Measurements from ENCODE around the gene NUBPL. TPM values are rescaled to one million over a fixed set of nuclear protein-coding genes. Genes with fewer than 3 reads are reported as not detected.
A peak's percentile ranks its signal among the peaks of the same experiment; 100 is the strongest.

Gene NUBPL
- total RNA-seq, 2 donors from 2014 or later, result 6.7 to 13.1 TPM

DNA sequence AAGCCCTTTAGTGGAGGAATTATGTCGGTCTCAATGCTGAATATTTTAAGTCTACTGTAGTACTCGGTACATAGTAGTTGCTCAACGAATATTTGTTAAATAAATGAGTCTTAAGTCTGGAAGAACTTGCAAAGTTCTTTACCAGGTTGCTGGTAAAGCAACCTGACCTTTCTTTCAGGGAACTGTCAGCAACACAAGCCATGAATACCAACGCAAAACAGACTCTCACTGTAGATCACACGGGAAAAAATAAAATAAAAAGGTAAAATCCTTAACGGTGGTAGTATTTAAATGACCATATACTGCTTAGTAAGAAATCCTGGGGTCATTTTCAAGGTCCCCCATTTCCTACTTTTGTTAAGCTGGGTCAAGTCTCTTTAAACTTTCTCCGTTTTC, 447 bp upstream of the NUBPL start:
- H3K4me3 Mint-ChIP-seq, result peak overlapping the region; percentile 94
- peak overlapping the region; percentile 99 for H3K27ac Mint-ChIP-seq
- peaks cover 8% of the 10 kb centered on the region for H3K27me3 Mint-ChIP-seq
- H3K36me3 Mint-ChIP-seq (ENCODE audit: low read depth), result peaks cover 6% of the 10 kb centered on the region
- ATAC-seq (replicated peaks), result peak; percentile 3
- H3K9me3 Mint-ChIP-seq, result no peaks in the 10 kb centered on the region
- H3K4me1 Mint-ChIP-seq, result peaks cover 18% of the 10 kb centered on the region

DNA sequence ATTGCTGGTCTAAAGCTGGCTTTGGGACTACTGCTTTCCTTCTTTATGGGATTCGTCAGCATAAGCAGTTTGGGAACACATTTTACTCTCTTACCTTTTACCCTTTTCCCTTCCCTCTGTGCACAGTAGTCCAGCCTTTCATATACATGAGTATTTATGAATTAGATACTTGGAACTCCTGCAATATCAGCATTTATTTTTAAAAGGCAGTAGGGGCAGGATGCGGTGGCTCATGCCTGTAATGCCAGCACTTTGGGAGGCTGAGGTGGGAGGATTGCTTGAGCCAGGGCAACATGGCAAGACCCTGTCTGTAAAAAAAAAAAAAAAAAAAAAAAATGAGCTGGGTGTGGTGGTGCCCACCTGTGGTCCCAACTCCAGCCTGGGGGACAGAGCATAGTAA, 3.0 kb downstream of the NUBPL start:
- peaks cover 27% of the 10 kb centered on the region for H3K36me3 Mint-ChIP-seq (ENCODE audit: low read depth)
- peaks cover under 1% of the 10 kb centered on the region for H3K27me3 Mint-ChIP-seq
- peaks cover 18% of the 10 kb centered on the region for H3K4me1 Mint-ChIP-seq
- H3K4me3 Mint-ChIP-seq, result no peak overlapping the region
- ATAC-seq (replicated peaks), result no peak
- H3K27ac Mint-ChIP-seq, result no peak overlapping the region
- no peaks in the 10 kb centered on the region for H3K9me3 Mint-ChIP-seq

- Mint-ChIP-seq H3K27ac (no peak overlapping the region), H3K4me3 (no peak overlapping the region), H3K4me1 (peaks cover 7% of the 10 kb centered on the region), H3K27me3 (no peaks in the 10 kb centered on the region), H3K36me3 (ENCODE audit: low read depth) (peaks cover 21% of the 10 kb centered on the region), H3K9me3 (no peaks in the 10 kb centered on the region)
- no peak for ATAC-seq (replicated peaks)
These were observed 5.3 kb downstream of the NUBPL start for GRCh38 chr14:31566456-31566855.

DNA sequence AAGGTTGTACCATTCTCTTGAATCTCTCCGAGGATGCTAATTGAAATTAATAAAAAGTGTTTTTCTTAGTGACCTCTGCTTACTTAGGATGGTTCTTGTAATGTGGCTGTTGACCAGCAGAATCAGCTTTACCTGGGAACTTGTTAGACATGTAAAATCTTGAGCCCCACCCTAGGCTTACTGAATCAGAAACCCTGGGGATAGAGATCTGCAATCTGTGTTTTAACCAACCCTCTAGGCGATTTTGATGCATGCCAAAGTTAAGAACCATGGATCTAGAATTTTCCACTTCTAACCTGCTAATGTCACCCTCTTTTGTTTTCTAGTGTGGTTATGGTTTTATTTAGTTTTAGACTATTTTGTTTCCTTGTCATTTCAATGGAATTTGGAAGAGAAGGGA, 6.5 kb downstream of the NUBPL start:
- Mint-ChIP-seq H3K9me3 (no peaks in the 10 kb centered on the region), H3K4me3 (no peak overlapping the region), H3K36me3 (ENCODE audit: low read depth) (peaks cover 21% of the 10 kb centered on the region), H3K4me1 (peaks cover 7% of the 10 kb centered on the region), H3K27ac (no peak overlapping the region), H3K27me3 (no peaks in the 10 kb centered on the region)
- no peak for ATAC-seq (replicated peaks)

- peaks cover 3% of the 10 kb centered on the region for H3K4me1 Mint-ChIP-seq
- no peak overlapping the region for H3K27ac Mint-ChIP-seq
- H3K27me3 Mint-ChIP-seq, result no peaks in the 10 kb centered on the region
- H3K4me3 Mint-ChIP-seq, result no peak overlapping the region
- no peaks in the 10 kb centered on the region for H3K9me3 Mint-ChIP-seq
- peaks cover 21% of the 10 kb centered on the region for H3K36me3 Mint-ChIP-seq (ENCODE audit: low read depth)
- no peak for ATAC-seq (replicated peaks)
These were observed 7.0 kb downstream of the NUBPL start for GRCh38 chr14:31568161-31568560.

GRCh38 chr14:31568671-31569070, 7.5 kb downstream of the NUBPL start:
- Mint-ChIP-seq H3K9me3 (no peaks in the 10 kb centered on the region), H3K27me3 (no peaks in the 10 kb centered on the region), H3K36me3 (ENCODE audit: low read depth) (peaks cover 21% of the 10 kb centered on the region), H3K4me1 (no peaks in the 10 kb centered on the region), H3K27ac (no peak overlapping the region), H3K4me3 (no peak overlapping the region)
- no peak for ATAC-seq (replicated peaks)

DNA sequence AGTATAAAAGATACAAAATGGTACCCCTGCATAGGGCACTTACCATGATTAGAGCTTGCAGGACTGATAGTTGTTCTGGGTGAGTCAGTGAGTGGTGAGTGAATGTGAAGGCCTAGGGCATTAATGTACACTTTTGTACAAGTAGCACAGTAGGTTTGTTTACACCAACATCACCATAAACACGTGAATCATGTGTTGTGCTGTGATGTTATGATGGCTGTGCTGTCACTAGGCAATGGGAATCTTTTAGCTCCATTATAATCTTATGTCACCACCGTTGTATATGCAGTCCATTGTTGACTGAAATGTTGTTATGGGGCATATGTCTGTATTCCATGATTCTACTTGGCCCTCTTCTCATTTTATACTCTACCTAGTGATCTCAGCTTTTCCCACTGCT, 11.8 kb downstream of the NUBPL start:
- ATAC-seq (replicated peaks), result no peak
- Mint-ChIP-seq H3K4me3 (no peak overlapping the region), H3K9me3 (no peaks in the 10 kb centered on the region), H3K27me3 (no peaks in the 10 kb centered on the region), H3K4me1 (no peaks in the 10 kb centered on the region), H3K36me3 (ENCODE audit: low read depth) (peaks cover 10% of the 10 kb centered on the region), H3K27ac (no peak overlapping the region)

- no peak for ATAC-seq (replicated peaks)
- no peaks in the 10 kb centered on the region for H3K9me3 Mint-ChIP-seq
- no peak overlapping the region for H3K4me3 Mint-ChIP-seq
- H3K4me1 Mint-ChIP-seq, result no peaks in the 10 kb centered on the region
- H3K36me3 Mint-ChIP-seq (ENCODE audit: low read depth), result peaks cover 7% of the 10 kb centered on the region
- no peaks in the 10 kb centered on the region for H3K27me3 Mint-ChIP-seq
- H3K27ac Mint-ChIP-seq, result no peak overlapping the region
These were observed 15.7 kb downstream of the NUBPL start for GRCh38 chr14:31576949-31577348.

DNA sequence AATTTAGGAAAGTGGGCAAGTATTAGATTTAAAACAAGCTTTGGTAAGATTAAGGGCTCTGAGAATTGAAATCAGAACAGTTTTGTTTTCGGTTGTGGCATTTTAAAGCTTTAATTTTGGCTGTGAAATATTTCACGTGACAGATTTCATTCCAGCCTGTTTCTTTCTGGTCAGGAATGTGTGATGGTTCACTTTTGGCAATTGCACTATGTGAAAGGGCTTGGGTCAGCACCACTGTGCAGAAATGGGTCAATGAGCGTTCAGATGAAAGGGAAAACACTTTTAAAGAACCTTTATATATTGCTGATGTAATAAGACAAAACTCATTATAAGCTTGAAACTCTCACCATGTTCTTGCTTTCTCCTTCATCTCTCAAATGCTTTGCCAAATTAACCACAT, 17.1 kb downstream of the NUBPL start:
- peaks cover 7% of the 10 kb centered on the region for H3K36me3 Mint-ChIP-seq (ENCODE audit: low read depth)
- H3K9me3 Mint-ChIP-seq, result no peaks in the 10 kb centered on the region
- no peaks in the 10 kb centered on the region for H3K4me1 Mint-ChIP-seq
- no peak overlapping the region for H3K27ac Mint-ChIP-seq
- no peak overlapping the region for H3K4me3 Mint-ChIP-seq
- no peak for ATAC-seq (replicated peaks)
- H3K27me3 Mint-ChIP-seq, result no peaks in the 10 kb centered on the region

- H3K4me3 Mint-ChIP-seq, result no peak overlapping the region
- no peaks in the 10 kb centered on the region for H3K9me3 Mint-ChIP-seq
- H3K27me3 Mint-ChIP-seq, result no peaks in the 10 kb centered on the region
- H3K4me1 Mint-ChIP-seq, result no peaks in the 10 kb centered on the region
- no peak overlapping the region for H3K27ac Mint-ChIP-seq
- ATAC-seq (replicated peaks), result no peak
- H3K36me3 Mint-ChIP-seq (ENCODE audit: low read depth), result peaks cover 7% of the 10 kb centered on the region
These were observed 17.7 kb downstream of the NUBPL start for GRCh38 chr14:31578792-31579501.

DNA sequence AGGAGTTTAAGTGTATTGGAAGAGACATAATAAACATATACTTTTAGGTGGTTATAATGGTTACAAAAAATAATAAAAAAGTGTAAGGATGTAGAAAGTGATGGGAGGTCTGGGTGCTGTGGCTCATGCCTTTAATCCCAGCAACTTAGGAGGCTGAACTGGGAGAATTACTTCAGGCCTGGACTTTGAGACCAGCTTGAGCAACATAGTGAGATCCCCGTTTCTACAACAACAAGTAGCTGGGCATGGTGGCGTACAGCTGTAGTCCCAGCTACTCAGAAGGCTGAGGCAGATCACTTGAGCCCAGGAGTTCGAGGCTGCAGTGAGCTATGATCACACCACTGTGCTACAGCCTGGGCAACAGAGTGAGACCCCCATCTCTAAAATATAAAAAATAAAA, 19.0 kb downstream of the NUBPL start:
- no peaks in the 10 kb centered on the region for H3K9me3 Mint-ChIP-seq
- H3K27me3 Mint-ChIP-seq, result no peaks in the 10 kb centered on the region
- ATAC-seq (replicated peaks), result no peak
- H3K27ac Mint-ChIP-seq, result no peak overlapping the region
- peaks cover 7% of the 10 kb centered on the region for H3K36me3 Mint-ChIP-seq (ENCODE audit: low read depth)
- H3K4me1 Mint-ChIP-seq, result no peaks in the 10 kb centered on the region
- H3K4me3 Mint-ChIP-seq, result no peak overlapping the region

DNA sequence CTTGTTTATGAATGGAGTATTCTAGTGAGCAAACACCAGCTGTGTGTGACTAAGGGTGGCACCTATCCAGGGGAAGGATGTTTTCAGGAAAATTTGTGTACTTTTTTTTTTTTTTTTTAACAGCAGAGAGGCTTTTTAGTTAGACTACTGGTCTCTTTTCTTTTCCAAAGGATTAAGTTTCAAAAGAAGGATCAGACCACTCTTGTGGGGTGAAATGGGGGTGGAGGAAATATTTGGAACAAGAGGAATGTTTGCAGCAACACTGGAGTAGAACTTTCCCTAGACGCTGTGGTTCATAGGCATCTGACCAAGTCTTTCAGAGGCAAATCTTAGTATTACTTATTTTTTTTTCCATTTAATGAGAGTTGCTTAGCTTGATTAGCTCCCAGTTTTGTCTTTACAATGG, 21.1 kb downstream of the NUBPL start:
- no peaks in the 10 kb centered on the region for H3K27me3 Mint-ChIP-seq
- H3K27ac Mint-ChIP-seq, result no peak overlapping the region
- no peaks in the 10 kb centered on the region for H3K9me3 Mint-ChIP-seq
- no peaks in the 10 kb centered on the region for H3K36me3 Mint-ChIP-seq (ENCODE audit: low read depth)
- no peak for ATAC-seq (replicated peaks)
- H3K4me1 Mint-ChIP-seq, result no peaks in the 10 kb centered on the region
- H3K4me3 Mint-ChIP-seq, result no peak overlapping the region

- Mint-ChIP-seq H3K4me1 (no peaks in the 10 kb centered on the region), H3K27ac (no peak overlapping the region), H3K36me3 (ENCODE audit: low read depth) (no peaks in the 10 kb centered on the region), H3K27me3 (no peaks in the 10 kb centered on the region), H3K4me3 (no peak overlapping the region), H3K9me3 (no peaks in the 10 kb centered on the region)
- ATAC-seq (replicated peaks), result no peak
These were observed 21.7 kb downstream of the NUBPL start for GRCh38 chr14:31582836-31583452.

DNA sequence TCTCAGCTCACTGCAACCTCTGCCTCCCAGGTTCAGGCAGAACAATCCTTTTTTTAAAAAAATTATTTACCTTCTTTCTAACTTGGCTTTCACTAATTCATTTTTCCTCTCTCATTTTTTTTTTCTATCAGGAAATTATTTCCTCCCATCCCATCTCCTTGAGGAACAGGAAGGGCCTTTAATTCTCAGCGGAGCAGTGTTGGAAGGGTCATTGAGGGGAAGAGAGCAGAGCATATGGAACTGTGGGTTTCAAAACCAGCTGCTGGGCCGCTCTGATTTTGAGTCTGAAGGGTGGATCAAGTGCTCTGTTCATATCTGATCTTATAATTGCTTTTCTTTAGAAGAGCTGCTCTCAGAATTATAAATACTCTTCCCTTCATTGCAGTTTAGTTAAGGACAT, 29.0 kb downstream of the NUBPL start:
- Mint-ChIP-seq H3K9me3 (no peaks in the 10 kb centered on the region), H3K4me1 (no peaks in the 10 kb centered on the region)

GRCh38 chr14:31592122-31592521, 30.9 kb downstream of the NUBPL start:
- Mint-ChIP-seq H3K27ac (no peak overlapping the region), H3K9me3 (peaks cover 3% of the 10 kb centered on the region), H3K4me1 (no peaks in the 10 kb centered on the region), H3K27me3 (no peaks in the 10 kb centered on the region), H3K36me3 (ENCODE audit: low read depth) (no peaks in the 10 kb centered on the region), H3K4me3 (no peak overlapping the region)
- ATAC-seq (replicated peaks), result no peak

More for the DNA sequence above, 29.0 kb downstream of the NUBPL start:
- no peak for ATAC-seq (replicated peaks)
- Mint-ChIP-seq H3K27ac (no peak overlapping the region), H3K27me3 (no peaks in the 10 kb centered on the region), H3K36me3 (ENCODE audit: low read depth) (no peaks in the 10 kb centered on the region), H3K4me3 (no peak overlapping the region)

All from activated T-helper 17 cell treated with anti-CD3 and anti-CD28 coated beads, Interleukin-2, amount 50 U/mL, for 72 hours (primary cell).